Nephron (organoid): Measurements from ENCODE around the gene TMEM179.

Experiments
- H3K27ac Mint-ChIP-seq, 3 experiments: 2 replicates each; pipeline ENCODE4 v1.8.0; 2020; ENCODE audit warnings: mixed read lengths in 3 of 3, mild to moderate bottlenecking in 2 of 3, moderate library complexity in 1 of 3
- H3K27me3 Mint-ChIP-seq: 2 replicates; pipeline ENCODE4 v1.8.0; 2021; ENCODE audit warnings: low read depth, mild to moderate bottlenecking, moderate library complexity, mixed read lengths
- H3K36me3 Mint-ChIP-seq: 2 replicates; pipeline ENCODE4 v1.8.0; 2020; ENCODE audit warnings: low read depth, mixed read lengths
- H3K4me1 Mint-ChIP-seq: 2 replicates; pipeline ENCODE4 v1.8.0; 2020; ENCODE audit warnings: mixed read lengths
- H3K4me3 Mint-ChIP-seq, 3 experiments: 2 replicates each; pipeline ENCODE4 v1.8.0; 2020; ENCODE audit warnings: mild to moderate bottlenecking in 3 of 3, mixed read lengths in 3 of 3, moderate library complexity in 2 of 3
- H3K9me3 Mint-ChIP-seq: 2 replicates; pipeline ENCODE4 v1.8.0; 2020; ENCODE audit warnings: mixed read lengths
- CTCF ChIP-seq, 3 experiments: fragments of 200-600 bp; sonication (generic); IDR thresholded peaks; one replicate each; pipeline ENCODE4 v1.5.0; 2021; ENCODE audit warnings: antibody characterized with exemption in 3 of 3; ENCODE audit not compliant: unreplicated experiment in 3 of 3

Gene TMEM179

GRCh38 chr14:104567141-104567956, 37.2 kb downstream of the TMEM179 start:
- Mint-ChIP-seq H3K36me3 (no peaks in the 10 kb centered on the region), H3K27me3 (peaks cover 18% of the 10 kb centered on the region), H3K27ac (peak overlapping the region in 2 of 3 experiments; percentile 59 to 62), H3K4me3 (peak overlapping the region in 1 of 3 experiments; percentile 58), H3K9me3 (no peaks in the 10 kb centered on the region), H3K4me1 (peaks cover 12% of the 10 kb centered on the region)
- TF ChIP-seq CTCF (IDR thresholded peaks at IDR 0.05; ENCODE audit: unreplicated experiment in 3 of 3) = no peak

- H3K9me3 Mint-ChIP-seq = no peaks in the 10 kb centered on the region
- no peak overlapping the region for H3K4me3 Mint-ChIP-seq
- TF ChIP-seq CTCF (IDR thresholded peaks at IDR 0.05; ENCODE audit: unreplicated experiment in 3 of 3) = no peak
- H3K36me3 Mint-ChIP-seq = no peaks in the 10 kb centered on the region
- H3K27me3 Mint-ChIP-seq = peaks cover 15% of the 10 kb centered on the region
- no peak overlapping the region for H3K27ac Mint-ChIP-seq
- peaks cover 24% of the 10 kb centered on the region for H3K4me1 Mint-ChIP-seq
Measured at GRCh38 chr14:104564744-104565679, 39.6 kb downstream of the TMEM179 start.

GRCh38 chr14:104563742-104564615, 40.6 kb downstream of the TMEM179 start:
- no peak overlapping the region for H3K27ac Mint-ChIP-seq
- H3K9me3 Mint-ChIP-seq = no peaks in the 10 kb centered on the region
- H3K36me3 Mint-ChIP-seq = no peaks in the 10 kb centered on the region
- peaks cover 19% of the 10 kb centered on the region for H3K4me1 Mint-ChIP-seq
- peak; percentile 81 to 92 (median 90) for TF ChIP-seq CTCF (IDR thresholded peaks at IDR 0.05; ENCODE audit: unreplicated experiment in 3 of 3)
- H3K27me3 Mint-ChIP-seq = peaks cover 15% of the 10 kb centered on the region
- H3K4me3 Mint-ChIP-seq = no peak overlapping the region

GRCh38 chr14:104563191-104563741, 41.3 kb downstream of the TMEM179 start:
- H3K36me3 Mint-ChIP-seq = no peaks in the 10 kb centered on the region
- TF ChIP-seq CTCF (IDR thresholded peaks at IDR 0.05; ENCODE audit: unreplicated experiment in 3 of 3) = no peak
- H3K4me3 Mint-ChIP-seq = no peak overlapping the region
- H3K4me1 Mint-ChIP-seq = peaks cover 19% of the 10 kb centered on the region
- peaks cover 15% of the 10 kb centered on the region for H3K27me3 Mint-ChIP-seq
- no peak overlapping the region for H3K27ac Mint-ChIP-seq
- H3K9me3 Mint-ChIP-seq = no peaks in the 10 kb centered on the region

GRCh38 chr14:104562606-104563005, 42.0 kb downstream of the TMEM179 start:
- H3K27me3 Mint-ChIP-seq = peaks cover 19% of the 10 kb centered on the region
- no peak overlapping the region for H3K27ac Mint-ChIP-seq
- TF ChIP-seq CTCF (IDR thresholded peaks at IDR 0.05; ENCODE audit: unreplicated experiment in 3 of 3) = no peak
- no peaks in the 10 kb centered on the region for H3K36me3 Mint-ChIP-seq
- peaks cover 18% of the 10 kb centered on the region for H3K4me1 Mint-ChIP-seq
- H3K4me3 Mint-ChIP-seq = no peak overlapping the region
- H3K9me3 Mint-ChIP-seq = no peaks in the 10 kb centered on the region
